Esophagus (tissue), 2 donors: ENCODE data around the gene AZGP1. TPM values are rescaled to one million over a fixed set of nuclear protein-coding genes. Genes with fewer than 3 reads are reported as not detected.
"Not testable (repeated sequence)": the region's sequence is repeated elsewhere in the genome, so short reads cannot be mapped to it uniquely, and the experiment has no call there.

Experiments
- H3K27ac ChIP-seq, 2 donors: one replicate each; pipeline ENCODE4 v1.5.1; 2013; ENCODE audit warnings: low read depth in 2 of 2, mild to moderate bottlenecking in 2 of 2, inconsistent platforms in 1 of 2, low read length in 1 of 2, moderate library complexity in 1 of 2
- H3K27me3 ChIP-seq, 2 donors: one replicate each; pipeline ENCODE4 v1.6.1; 2013; ENCODE audit warnings: low read length in 2 of 2, control low read depth in 1 of 2, mild to moderate bottlenecking in 1 of 2; ENCODE audit not compliant: insufficient read depth in 2 of 2, control insufficient read depth in 1 of 2
- H3K36me3 ChIP-seq, 2 donors: one replicate each; pipeline ENCODE4 v1.6.1; 2013; ENCODE audit warnings: low read length in 1 of 2; ENCODE audit not compliant: control insufficient read depth in 2 of 2, insufficient read depth in 2 of 2
- H3K4me1 ChIP-seq, 2 donors: one replicate each; pipeline ENCODE4 v1.6.1; 2013; ENCODE audit warnings: low read length in 1 of 2; ENCODE audit not compliant: control insufficient read depth in 2 of 2, insufficient read depth in 2 of 2
- H3K4me3 ChIP-seq, 2 donors: one replicate each; pipeline ENCODE4 v1.5.1; 2013; ENCODE audit warnings: low read length in 2 of 2, mild to moderate bottlenecking in 2 of 2, low read depth in 1 of 2, moderate library complexity in 1 of 2
- H3K9me3 ChIP-seq, 2 donors: one replicate each; pipeline ENCODE4 v1.6.1; 2013; ENCODE audit warnings: mild to moderate bottlenecking in 2 of 2, low read depth in 1 of 2, low read length in 1 of 2, moderate library complexity in 1 of 2; ENCODE audit not compliant: control insufficient read depth in 2 of 2, insufficient read depth in 1 of 2
- whole genome bisulfite sequencing, 2 donors: extraction: QIAGEN DNeasy Blood & Tissue Kit; methylation state at CpG; one replicate each; pipeline ENCODE4 v1.1.7; 2013; 5-methylcytosine and 5-hydroxymethylcytosine counted together
- polyA plus RNA-seq, 2 donors: library from polyadenylated mRNA; stranded (reverse); fragments of 200-250 nt; gene quantifications; one replicate each; pipeline ENCODE4 v1.2.3, GENCODE V29; 2013
- donor health status: healthy with polysubstance abuse.
- donor health status: Bipolar disorder and iron deficiency.

AZGP1 gene
- polyA plus RNA-seq, 2 donors: 1.6 to 2.0 TPM

DNA sequence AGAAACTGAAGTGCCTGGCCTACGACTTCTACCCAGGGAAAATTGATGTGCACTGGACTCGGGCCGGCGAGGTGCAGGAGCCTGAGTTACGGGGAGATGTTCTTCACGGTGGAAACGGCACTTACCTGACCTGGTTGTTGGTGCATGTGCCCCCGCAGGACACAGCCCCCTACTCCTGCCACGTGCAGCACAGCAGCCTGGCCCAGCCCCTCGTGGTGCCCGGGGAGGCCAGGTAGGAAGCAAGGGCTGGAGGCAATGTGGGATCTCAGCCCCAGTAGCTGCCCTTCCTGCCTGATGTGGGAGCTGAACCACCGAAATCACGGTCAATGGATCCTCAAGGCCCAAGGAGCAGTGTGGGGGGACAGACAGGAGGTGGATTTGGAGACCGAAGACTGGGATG lies 11.5 kb upstream of the AZGP1 start:
- not testable (repeated sequence) for H3K4me3 ChIP-seq, H3K27me3 ChIP-seq, H3K27ac ChIP-seq, H3K9me3 ChIP-seq, H3K36me3 ChIP-seq, H3K4me1 ChIP-seq
- 80 to 82% methylated on average over 13 of the region's 14 CpGs for WGBS, 2 donors

DNA sequence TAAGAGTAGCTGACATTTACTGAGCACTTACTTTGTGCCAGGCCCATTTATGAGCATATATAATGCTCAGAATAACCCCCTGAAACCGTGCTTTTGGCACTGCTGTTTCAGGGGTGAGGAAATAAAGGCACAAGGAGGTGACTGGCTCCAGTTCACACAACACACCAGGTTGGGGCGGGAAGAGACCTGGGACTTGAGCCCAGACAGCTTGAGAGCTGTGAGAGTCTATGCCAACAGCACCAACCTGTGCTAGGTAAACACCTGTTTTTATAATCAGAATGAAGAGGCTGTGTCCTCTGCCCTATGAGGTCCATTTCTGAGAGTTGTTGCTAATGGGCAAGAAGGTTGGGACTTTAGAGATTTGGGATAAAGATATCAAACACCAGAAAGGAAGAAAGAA lies 8.8 kb upstream of the AZGP1 start:
- Histone ChIP-seq H3K27me3 (no peaks in the 10 kb centered on the region), H3K36me3 (no peaks in the 10 kb centered on the region), H3K27ac (no peak overlapping the region), H3K4me1 (no peaks in the 10 kb centered on the region), H3K9me3 (no peaks in the 10 kb centered on the region), H3K4me3 (no peak overlapping the region)
- 42 to 45% methylated on average over 2 of the region's 2 CpGs for WGBS, 2 donors

DNA sequence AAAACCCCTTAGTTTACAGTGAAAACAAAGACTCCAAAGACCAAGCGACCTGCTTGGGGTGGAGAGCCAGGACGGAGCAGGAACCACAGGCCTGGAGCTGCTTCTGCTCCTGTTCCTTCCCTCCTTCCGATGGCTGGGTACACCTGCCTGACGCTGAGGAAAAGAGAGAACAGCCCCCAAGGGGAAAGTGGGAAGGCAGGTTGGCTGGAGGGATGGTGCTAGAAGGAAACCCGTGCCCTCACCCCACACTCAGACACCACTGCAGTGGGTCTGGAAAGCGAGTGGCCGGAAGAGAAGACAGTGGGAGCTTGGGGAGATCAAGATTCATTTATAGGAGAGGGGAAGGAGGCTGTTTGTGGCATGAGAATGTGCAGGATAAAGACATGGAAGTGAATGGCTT lies 5.2 kb upstream of the AZGP1 start:
- not testable (repeated sequence) for H3K27ac ChIP-seq, H3K4me3 ChIP-seq, H3K4me1 ChIP-seq, H3K9me3 ChIP-seq, H3K27me3 ChIP-seq, H3K36me3 ChIP-seq
- WGBS, 2 donors: 82 to 88% methylated on average over 7 of the region's 7 CpGs

DNA sequence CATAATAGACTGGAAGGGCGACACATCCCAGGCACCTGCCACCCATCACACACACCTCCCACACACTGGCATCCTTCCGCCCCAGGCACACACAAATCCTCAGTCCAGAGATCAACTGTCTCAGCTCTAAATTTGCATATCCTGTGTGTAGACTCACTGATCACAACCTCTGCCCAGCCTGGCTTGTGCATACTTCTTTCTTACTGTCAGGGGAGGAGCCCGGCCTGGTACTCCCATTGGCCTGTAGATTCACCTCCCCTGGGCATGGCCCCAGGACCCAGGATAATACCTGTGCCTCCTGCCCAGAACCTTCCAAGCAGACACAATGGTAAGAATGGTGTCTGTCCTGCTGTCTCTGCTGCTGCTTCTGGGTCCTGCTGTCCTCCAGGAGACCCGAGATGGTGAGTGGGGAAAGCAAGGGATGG lies 4.6 kb upstream of the AZGP1 start:
- H3K27ac ChIP-seq, H3K36me3 ChIP-seq, H3K4me3 ChIP-seq, H3K27me3 ChIP-seq, H3K4me1 ChIP-seq, H3K9me3 ChIP-seq: not testable (repeated sequence)
- 56 to 57% methylated on average over 4 of the region's 4 CpGs for WGBS, 2 donors

DNA sequence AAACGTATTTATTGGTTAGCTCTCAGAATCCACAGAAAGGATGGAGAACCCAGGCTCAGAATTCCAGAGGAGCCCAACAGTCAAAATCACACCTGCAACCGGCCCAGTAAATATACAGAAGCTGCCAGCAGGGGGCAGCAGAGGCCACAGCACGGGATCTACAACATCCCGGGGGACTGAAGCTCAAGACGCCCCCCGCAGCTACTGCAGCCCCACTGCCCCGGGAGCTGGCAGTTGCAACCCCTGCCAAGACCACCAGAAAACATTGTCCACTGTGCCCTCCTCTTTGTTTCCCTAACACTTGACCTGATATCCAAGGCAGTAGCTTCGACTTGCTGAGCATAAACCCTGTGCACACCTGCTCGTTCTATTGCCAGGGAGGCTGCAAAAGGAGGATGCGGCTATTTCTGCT lies 4.0 kb upstream of the AZGP1 start:
- not testable (repeated sequence) for H3K4me3 ChIP-seq, H3K36me3 ChIP-seq, H3K27ac ChIP-seq, H3K9me3 ChIP-seq, H3K4me1 ChIP-seq, H3K27me3 ChIP-seq
- 15 to 18% methylated on average over 9 to 10 of the region's 10 CpGs for WGBS, 2 donors

DNA sequence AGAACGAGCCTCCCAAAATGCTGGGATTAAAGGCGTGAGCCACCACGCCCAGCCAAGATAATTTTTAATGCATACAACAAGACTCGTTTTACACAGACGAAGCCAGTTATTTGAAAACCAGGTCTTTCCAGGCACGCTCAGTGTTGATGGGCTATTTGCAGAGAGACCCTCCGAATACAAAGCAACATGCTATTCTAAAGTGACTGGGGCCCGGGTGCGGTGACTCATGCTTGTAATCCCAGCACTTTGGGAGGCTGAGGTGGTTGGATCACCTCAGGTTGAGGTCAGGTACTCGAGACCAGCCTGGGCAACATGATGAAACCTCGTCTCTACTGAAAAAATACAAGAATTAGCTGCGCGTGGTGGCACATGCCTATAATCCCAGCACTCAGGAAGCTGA lies 795 bp upstream of the AZGP1 start:
- no peak overlapping the region for H3K4me3 ChIP-seq
- WGBS, 2 donors: 66 to 71% methylated on average over 13 of the region's 13 CpGs
- no peaks in the 10 kb centered on the region for H3K9me3 ChIP-seq
- H3K27ac ChIP-seq: no peak overlapping the region
- no peaks in the 10 kb centered on the region for H3K36me3 ChIP-seq
- no peaks in the 10 kb centered on the region for H3K4me1 ChIP-seq
- H3K27me3 ChIP-seq: no peaks in the 10 kb centered on the region

DNA sequence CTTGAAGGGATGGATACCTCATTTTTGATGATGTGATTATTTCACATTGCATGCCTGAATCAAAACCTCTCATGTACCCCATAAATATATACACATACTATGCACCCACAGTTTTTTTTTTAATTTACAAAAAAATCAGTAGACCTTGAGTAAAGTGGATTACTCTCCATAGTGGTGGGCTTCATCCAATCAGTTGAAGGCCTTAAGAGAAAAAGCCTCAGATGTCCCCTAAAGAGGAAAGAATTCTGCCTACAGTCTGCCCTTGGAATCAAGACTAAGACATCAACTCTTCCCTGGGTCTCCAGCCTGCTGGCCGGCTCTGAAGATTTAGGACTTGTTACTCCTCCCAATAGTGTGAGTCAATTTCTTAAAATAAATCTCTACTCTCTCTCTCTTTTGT lies 1.1 kb downstream of the AZGP1 start:
- WGBS, 2 donors: 27 to 47% methylated on average over 1 of the region's 1 CpG
- no peaks in the 10 kb centered on the region for H3K36me3 ChIP-seq
- H3K27ac ChIP-seq: no peak overlapping the region
- no peaks in the 10 kb centered on the region for H3K27me3 ChIP-seq
- H3K9me3 ChIP-seq: no peaks in the 10 kb centered on the region
- H3K4me3 ChIP-seq: no peak overlapping the region
- H3K4me1 ChIP-seq: no peaks in the 10 kb centered on the region

DNA sequence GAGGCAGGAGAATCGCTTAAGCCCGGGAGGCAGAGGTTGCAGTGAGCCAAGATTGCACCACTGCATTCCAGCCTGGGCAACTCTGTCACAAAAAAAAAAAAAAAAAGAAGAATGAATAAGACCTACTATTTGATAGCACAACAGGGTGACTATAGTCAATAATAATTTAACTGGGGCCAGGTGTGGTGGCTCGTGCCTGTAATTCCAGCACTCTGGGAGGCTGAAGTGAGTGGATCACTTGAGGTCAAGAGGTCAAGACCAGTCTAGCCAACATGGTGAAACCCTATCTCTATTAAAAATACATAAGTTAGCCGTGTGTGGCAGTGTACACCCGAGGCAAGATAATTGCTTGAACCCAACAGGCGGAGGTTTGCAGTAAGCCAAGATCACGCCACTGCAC lies 2.0 kb downstream of the AZGP1 start:
- 67 to 72% methylated on average over 7 of the region's 7 CpGs for WGBS, 2 donors

DNA sequence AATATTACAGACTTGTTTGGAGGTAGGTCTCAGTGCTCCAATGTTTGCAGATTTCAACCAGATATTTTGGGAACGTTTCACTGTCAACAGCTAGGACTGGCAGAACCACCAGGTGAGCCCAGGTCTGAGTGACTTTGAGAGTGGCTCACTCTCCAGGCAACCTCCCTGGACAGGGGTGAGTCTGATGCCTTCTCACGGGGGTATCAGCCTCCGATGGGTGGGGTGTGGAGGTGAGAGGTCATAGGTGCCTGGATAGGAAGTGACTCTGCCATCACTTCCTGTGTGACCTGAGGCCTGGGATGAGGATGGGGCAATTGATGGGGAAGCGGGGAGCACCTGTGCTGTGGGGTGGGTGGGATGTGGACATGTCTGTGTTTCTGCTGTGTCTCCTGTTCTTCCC lies 4.6 kb downstream of the AZGP1 start:
- Histone ChIP-seq H3K27ac (no peak overlapping the region), H3K4me1 (no peaks in the 10 kb centered on the region), H3K9me3 (no peaks in the 10 kb centered on the region), H3K27me3 (no peaks in the 10 kb centered on the region), H3K36me3 (no peaks in the 10 kb centered on the region), H3K4me3 (no peak overlapping the region)
- WGBS, 2 donors: 73% methylated on average over 4 of the region's 4 CpGs

More for the DNA sequence above, 2.0 kb downstream of the AZGP1 start:
- H3K4me1 ChIP-seq, H3K27me3 ChIP-seq, H3K27ac ChIP-seq, H3K36me3 ChIP-seq, H3K9me3 ChIP-seq, H3K4me3 ChIP-seq: not testable (repeated sequence)

DNA sequence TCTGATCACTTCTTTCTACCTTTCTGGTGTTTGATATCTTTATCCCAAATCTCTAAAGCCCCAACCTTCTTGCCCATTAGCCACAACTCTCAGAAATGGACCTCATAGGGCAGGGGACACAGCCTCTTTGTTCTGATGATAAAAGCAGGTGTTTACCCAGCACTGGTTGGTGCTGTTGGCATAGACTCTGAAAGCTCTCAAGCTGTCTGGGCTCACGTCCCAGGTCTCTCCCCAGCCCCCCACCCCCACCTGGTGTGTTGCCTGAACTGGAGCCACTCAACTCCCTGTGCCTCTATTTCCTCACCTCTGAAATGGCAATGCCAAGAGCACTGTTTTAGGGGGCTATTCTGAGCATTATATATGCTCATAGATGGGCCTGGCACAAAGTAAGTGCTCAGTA lies 6.0 kb downstream of the AZGP1 start:
- 9 to 22% methylated on average over 1 of the region's 1 CpG for WGBS, 2 donors
- H3K9me3 ChIP-seq, H3K27ac ChIP-seq, H3K4me3 ChIP-seq, H3K36me3 ChIP-seq, H3K27me3 ChIP-seq, H3K4me1 ChIP-seq: not testable (repeated sequence)
